ENCODE measurements around the gene DPPA4.

DPPA4 gene

DNA sequence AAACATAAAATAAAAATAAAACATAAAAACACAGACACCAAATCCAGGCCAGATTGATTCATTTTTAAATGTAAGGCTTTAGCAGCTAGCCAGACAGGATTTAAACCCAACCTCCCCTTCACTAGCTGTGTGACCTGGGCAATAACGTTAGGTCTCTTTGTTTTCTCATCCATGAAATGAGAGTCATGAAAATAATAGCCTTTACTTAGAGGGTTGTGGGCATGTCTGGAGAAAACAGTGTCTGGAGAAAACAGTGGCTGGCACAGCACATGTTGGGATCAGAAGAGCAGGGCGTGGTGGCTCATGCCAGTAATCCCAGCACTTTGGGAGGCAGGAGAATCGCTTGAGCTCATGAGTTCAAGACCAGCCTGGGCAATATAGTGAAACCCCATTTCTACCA, 1.9 kb upstream of the DPPA4 start:
- DNase-seq, result no peak

DNA sequence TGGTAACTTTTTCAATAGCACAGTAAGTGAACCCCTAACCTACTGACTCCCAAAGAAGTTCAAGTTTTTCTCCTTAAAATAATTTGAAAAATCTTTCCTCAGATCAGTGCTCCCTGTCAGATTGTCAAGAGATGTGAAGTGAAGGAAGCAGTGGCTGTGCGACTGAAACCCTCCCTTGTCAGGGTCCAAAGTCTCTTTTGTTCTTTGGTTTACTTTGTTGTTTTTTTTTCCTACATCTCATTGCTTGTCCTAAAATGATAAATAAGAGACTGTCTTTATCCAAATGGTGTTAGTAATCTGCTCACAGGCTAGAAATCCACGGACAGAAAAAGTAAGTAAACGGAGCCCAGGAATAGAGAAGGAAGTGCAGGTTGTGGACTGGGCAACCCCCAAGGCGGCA, 976 bp upstream of the DPPA4 start:
- no peak for DNase-seq

DNA sequence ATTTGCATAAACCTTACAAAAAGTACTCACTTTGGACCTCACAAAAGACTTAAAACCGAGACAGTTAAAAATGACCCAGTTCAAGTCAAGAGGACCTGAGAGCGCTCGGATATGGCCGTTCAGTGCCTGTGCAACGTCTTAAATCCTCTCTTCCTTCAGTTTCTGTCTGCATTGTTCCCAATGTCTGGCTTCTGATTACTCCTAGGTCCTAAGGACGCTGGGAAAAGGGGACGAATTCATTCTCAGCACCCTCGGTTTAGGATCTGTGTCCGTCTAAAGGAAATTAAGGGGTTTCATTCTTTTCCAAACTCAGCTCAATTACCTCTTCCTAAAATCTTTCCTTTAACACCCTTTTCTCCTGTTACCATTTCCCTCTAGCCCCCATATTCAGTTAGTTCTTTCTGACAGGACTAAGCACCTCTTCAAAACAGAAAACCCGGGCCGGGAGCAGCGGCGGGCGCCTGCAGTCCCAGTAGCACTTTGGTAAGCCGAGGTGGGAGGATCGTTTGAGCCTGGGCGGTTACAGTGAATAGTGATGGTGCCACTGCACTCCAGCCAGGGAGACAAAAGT, 970 bp downstream of the DPPA4 start:
- DNase-seq, result no peak

DNA sequence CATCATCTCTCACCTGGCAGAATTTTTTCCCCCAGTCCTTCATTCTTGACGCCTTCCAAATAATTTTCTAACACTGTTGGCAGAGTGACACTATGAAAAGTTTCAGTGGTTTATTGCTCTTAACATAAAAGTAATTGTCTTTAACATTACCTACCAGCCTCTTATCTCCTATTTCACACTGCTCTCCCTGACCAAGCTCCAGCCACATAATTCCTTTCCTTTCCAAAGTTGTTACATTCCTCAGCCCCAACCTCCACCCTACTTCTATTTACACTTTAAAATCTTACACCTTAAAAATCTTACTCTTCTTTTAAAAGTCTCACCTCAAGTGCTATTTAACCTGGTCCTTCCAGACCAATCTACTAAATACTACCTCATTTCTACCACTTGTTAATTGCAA, 2.8 kb downstream of the DPPA4 start:
- no peak for DNase-seq

DNA sequence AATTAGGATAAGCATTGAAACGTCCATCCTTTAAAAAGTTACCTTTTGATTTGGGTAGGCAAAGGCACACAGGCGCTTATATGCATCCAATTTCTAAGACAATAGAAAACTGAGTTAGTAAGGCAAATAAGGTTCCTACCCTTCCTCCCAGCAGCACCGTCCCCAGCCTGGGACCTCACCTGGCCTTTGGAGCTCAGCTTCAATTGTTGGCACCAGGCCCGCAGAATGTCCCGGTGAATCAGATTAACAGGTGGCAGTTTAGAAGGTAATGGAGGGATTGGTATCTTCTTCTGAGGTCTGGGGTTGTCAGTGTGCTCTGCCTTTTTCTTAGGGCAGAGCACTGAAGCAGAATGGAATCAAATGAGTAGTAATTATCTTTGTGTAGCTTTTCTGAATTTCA, 5.7 kb downstream of the DPPA4 start:
- DNase-seq, result no peak

DNA sequence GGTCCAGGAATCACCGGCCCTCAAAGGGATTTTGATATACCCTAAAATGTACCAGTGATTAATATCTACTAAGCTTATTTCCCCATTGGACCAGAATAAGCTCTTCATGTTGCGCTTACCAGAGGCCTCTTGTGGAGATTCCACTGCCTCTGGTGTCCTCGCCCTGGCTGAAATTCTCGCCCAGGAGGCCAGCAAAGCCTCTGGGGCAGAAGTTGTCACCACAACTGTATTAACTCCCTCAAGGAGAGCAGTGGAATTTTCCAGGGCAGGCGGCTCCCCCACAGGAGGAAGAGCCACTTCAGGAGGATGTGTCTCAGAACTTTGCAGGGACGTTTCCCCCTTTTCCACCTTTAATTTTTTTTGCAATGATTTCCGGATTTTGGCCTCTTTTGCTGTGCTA, 6.9 kb downstream of the DPPA4 start:
- no peak for DNase-seq

DNA sequence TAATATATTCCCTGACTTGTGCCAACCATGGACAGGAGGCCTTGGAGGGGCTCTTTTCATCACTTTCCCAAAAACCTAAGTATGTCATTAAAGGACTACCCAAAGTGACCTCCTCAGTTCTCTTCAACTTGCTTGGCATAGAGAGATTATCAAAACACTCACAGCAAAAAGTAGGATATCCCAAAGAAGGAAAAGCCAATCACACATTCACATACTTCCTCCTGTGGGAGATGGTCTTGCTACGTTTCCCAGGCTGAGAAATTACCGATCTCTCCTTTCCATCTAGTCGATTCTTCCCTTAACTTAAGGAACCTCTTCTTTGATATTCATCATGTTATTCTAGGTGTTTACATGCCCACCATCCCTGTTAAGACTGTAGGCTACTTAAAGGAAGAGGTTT, 9.1 kb downstream of the DPPA4 start:
- DNase-seq, result no peak

DNA sequence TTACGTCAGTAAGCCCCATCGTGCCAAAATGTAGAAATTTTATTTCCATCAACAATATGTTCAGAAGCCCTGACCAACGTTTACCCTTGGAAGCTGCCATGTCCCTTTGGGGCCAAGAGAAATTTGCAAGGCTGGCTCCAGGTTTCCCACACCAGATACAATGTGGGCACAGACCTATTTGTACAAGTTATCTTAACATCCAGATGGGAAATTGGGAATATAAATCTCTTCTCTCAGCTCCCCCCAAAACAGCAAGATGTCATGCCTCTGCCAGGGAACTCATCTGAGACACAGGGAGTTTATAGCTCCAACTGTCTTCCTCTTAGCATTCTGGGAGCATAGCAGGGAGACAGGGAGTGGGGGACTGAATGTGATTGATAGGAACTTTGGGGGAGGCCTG, 11.7 kb downstream of the DPPA4 start:
- DNase-seq, result no peak

DNA sequence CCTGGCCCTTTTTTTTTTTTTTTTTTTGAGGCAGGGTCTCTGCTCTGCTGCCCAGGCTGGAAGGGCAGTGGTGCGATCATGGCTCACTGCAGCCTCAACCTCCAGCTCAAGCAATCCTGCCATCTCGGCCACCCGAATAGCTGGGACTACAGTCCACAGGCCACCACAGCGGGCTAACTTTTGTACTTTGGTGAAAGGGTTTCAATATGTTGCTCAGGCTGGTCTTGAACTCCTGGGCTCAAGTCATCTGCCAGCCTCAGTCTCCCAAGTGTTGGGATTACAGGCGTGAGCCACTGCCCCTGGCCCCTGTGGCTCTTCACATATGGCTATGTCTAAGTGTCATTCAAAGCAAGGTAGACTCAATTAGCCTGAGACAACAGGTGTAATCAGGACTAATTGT, 12.2 kb downstream of the DPPA4 start:
- no peak for DNase-seq

DNA sequence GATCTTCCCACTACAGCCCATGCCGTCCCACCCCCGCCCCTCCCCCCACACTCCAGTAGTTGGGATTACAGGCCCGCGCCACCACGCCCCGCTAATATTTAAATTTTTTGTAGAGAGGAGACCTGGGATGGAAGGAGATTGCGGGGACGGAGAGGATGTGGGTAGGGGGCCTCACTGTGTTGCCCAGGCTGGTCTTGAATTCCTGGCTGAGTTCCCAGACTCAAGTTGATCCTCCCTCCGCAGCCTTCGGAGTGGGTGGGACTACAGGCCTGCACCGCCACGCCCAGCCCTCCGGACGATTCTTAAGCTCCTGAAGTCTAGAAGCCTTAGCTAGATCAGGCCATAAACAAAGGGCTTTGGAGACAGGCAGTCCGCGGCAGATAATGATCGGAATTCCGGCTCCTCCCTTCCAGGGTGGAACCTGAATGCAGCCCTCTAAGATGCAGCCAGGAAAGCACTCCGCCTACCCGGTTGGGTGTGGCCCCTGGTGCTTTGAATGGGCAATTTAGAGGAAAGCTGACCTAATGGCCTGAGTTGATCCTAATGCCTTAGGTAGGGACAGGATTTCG, 21.1 kb downstream of the DPPA4 start, which contains the start of gene DPPA2:
Gene DPPA2, minus strand, starts transcription at position 356 of the 569 bp plus-strand sequence. CDS start 1,975 bp downstream, outside the sequence.
- DNase-seq, result no peak

DNA sequence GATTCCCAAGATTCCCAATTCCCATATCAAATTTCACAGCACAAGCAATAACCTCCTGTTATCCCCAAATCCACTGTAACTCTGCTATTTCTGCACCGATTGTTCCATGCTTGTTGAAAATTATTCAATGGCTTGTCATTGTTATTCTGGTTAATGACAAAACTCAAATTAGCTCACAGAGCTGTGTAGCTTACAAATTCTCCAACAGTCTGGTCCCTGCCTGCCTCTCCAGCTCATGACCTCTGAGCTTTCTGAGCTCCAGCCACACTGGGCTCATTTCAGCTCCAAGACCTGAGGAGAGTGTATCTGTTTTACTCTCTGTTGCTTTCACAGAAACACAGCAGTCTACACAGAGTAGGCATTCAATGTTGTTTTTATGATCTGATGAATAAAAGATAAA, 24.3 kb downstream of the DPPA4 start:
- no peak for DNase-seq

DNA sequence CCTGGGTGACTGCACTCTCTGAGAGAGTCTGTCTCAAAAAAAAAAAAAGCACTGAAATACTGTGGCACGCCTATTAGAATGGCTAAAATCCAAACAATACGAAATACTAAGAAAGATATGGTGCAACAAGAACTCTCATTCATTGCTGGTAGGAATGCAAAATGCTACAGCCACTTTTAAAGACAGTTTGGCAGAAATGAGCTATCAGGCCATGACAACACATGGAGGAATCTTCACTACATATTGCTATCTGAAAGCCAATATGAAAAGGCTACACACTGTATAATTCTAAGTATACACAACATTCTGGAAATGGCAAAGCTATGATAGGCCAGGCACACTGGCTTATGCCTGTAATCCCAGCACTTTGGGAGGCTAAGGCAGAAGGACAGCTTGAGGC, 39.9 kb downstream of the DPPA4 start:
- no peak for DNase-seq

DNA sequence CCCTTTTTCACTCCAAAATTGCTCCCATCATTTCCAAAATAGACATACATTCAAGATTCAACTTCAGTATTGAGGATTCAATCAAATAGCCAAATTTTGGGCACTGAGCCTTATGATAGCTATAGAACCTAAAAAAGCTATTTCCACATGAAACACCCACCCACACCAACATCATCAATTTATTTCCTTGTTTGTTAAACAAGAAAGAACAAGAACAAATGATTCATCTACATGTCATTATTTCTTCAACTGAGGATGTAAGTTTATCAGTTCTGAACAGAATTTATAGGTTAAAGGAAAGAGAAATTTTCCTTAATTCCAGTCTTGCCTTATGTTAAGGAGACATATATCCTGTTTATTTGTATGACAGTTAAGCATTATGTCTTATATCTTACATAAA, 53.3 kb downstream of the DPPA4 start:
- no peak for DNase-seq

DNA sequence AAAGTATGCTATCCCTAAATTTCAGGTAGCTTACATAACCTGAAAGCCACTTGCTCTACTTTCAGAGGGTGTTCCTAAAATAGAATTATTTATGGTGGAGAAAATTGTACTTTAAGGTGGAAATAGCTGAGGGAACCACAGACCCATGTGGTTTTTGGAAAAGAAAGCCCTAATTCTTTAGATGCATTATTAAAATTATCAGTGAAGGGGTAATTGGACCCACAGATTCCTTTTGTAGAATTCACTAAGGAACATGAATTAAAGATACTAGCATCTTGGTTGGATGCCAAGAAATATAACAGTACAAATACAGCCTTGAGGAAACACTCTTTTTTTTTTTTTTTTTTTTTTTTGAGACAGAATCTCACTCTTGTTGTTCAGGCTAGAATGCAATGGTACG, 58.8 kb downstream of the DPPA4 start:
- no peak for DNase-seq

DNA sequence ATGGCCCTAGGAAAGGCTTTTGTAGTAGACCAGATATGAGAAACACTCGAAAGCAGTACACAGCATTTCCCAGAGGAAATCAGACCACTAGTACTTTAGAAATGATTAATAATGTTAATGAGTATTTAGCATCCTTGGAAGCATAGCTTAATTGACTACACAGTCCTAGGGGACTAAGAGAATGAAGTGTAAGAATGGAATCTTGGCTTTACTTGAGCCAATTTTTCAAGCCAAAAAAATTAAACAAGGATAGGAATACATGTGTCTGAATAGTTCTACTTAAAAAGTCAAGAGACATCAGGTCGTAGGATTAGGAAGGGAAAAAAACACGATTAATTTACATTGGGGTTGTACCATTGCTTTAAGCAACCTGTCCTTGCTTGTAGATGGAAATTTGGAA, 59.2 kb downstream of the DPPA4 start:
- no peak for DNase-seq
